Mucosa of rectum (tissue), 2 donors: ENCODE results near the gene DGCR8.

ENCODE experiments used
- H3K27ac ChIP-seq, 2 donors: one replicate each; pipeline ENCODE4 v1.7.0; 2013; ENCODE audit warnings: inconsistent platforms in 2 of 2, low read depth in 2 of 2, low read length in 2 of 2
- H3K27me3 ChIP-seq, 2 donors: one replicate each; pipeline ENCODE4 v1.7.0; 2013; ENCODE audit warnings: low read length in 2 of 2; ENCODE audit not compliant: control insufficient read depth in 2 of 2, insufficient read depth in 2 of 2
- H3K36me3 ChIP-seq, 2 donors: one replicate each; pipeline ENCODE4 v1.7.0; 2013; ENCODE audit warnings: low read length in 2 of 2; ENCODE audit not compliant: control insufficient read depth in 2 of 2, insufficient read depth in 2 of 2
- H3K4me1 ChIP-seq, 2 donors: one replicate each; pipeline ENCODE4 v1.7.0; 2013; ENCODE audit warnings: low read length in 2 of 2, mild to moderate bottlenecking in 1 of 2; ENCODE audit not compliant: control insufficient read depth in 2 of 2, insufficient read depth in 2 of 2
- H3K4me3 ChIP-seq, 2 donors: one replicate each; pipeline ENCODE4 v1.7.0; 2013; ENCODE audit warnings: low read length in 2 of 2
- H3K9ac ChIP-seq, 2 donors: one replicate each; pipeline ENCODE4 v1.7.0; 2013; ENCODE audit warnings: low read length in 2 of 2, low read depth in 1 of 2, mild to moderate bottlenecking in 1 of 2
- H3K9me3 ChIP-seq, 2 donors: one replicate each; pipeline ENCODE4 v1.7.0; 2013; ENCODE audit warnings: low read length in 2 of 2; ENCODE audit not compliant: control insufficient read depth in 2 of 2
- donor health status: healthy.
- donor health status: Normal muscosa, but diverticular disease.

The DGCR8 gene

GRCh38 chr22:20133930-20134549 is 54.0 kb downstream of the DGCR8 start:
- Histone ChIP-seq H3K4me1 (peaks cover 17 to 19% of the 10 kb centered on the region in 2 donors), H3K36me3 (no peaks in the 10 kb centered on the region), H3K27me3 (no peaks in the 10 kb centered on the region), H3K27ac (no peak overlapping the region), H3K4me3 (no peak overlapping the region), H3K9me3 (no peaks in the 10 kb centered on the region), H3K9ac (no peak overlapping the region)

- H3K9me3 ChIP-seq, result no peaks in the 10 kb centered on the region
- H3K4me3 ChIP-seq, result no peak overlapping the region
- H3K36me3 ChIP-seq, result peaks cover 0 to 7% of the 10 kb centered on the region in 2 donors
- H3K27me3 ChIP-seq, result no peaks in the 10 kb centered on the region
- H3K27ac ChIP-seq, result no peak overlapping the region
- peaks cover 16 to 19% of the 10 kb centered on the region in 2 donors for H3K4me1 ChIP-seq
- H3K9ac ChIP-seq, result no peak overlapping the region
Observed at GRCh38 chr22:20135265-20135664, 55.2 kb downstream of the DGCR8 start.

- Histone ChIP-seq H3K27me3 (no peaks in the 10 kb centered on the region), H3K27ac (no peak overlapping the region), H3K4me1 (peaks cover 12 to 19% of the 10 kb centered on the region in 2 donors), H3K4me3 (no peak overlapping the region), H3K36me3 (peaks cover 0 to 7% of the 10 kb centered on the region in 2 donors), H3K9me3 (no peaks in the 10 kb centered on the region), H3K9ac (no peak overlapping the region)
Observed at GRCh38 chr22:20135806-20136602, 56.0 kb downstream of the DGCR8 start.

- Histone ChIP-seq H3K4me1 (peaks cover 12 to 19% of the 10 kb centered on the region in 2 donors), H3K36me3 (peaks cover 0 to 7% of the 10 kb centered on the region in 2 donors), H3K9ac (no peak overlapping the region), H3K27ac (no peak overlapping the region), H3K9me3 (no peaks in the 10 kb centered on the region), H3K27me3 (no peaks in the 10 kb centered on the region), H3K4me3 (no peak overlapping the region)
Observed at GRCh38 chr22:20136603-20136873, 56.5 kb downstream of the DGCR8 start.

- Histone ChIP-seq H3K4me1 (peaks cover 12 to 17% of the 10 kb centered on the region in 2 donors), H3K4me3 (no peak overlapping the region), H3K9ac (no peak overlapping the region), H3K9me3 (no peaks in the 10 kb centered on the region), H3K27ac (no peak overlapping the region), H3K36me3 (peaks cover 0 to 7% of the 10 kb centered on the region in 2 donors), H3K27me3 (no peaks in the 10 kb centered on the region)
Observed at GRCh38 chr22:20137113-20137512, 57.1 kb downstream of the DGCR8 start.

- Histone ChIP-seq H3K36me3 (peaks cover 0 to 7% of the 10 kb centered on the region in 2 donors), H3K4me3 (no peak overlapping the region), H3K27ac (no peak overlapping the region), H3K9me3 (no peaks in the 10 kb centered on the region), H3K9ac (no peak overlapping the region), H3K27me3 (no peaks in the 10 kb centered on the region), H3K4me1 (peaks cover 5 to 10% of the 10 kb centered on the region in 2 donors)
Observed at GRCh38 chr22:20137671-20138416, 57.8 kb downstream of the DGCR8 start.

- H3K9ac ChIP-seq, result no peak overlapping the region
- H3K27ac ChIP-seq, result no peak overlapping the region
Observed at GRCh38 chr22:20138417-20138738, 58.3 kb downstream of the DGCR8 start.

GRCh38 chr22:20138868-20139267 is 58.8 kb downstream of the DGCR8 start:
- no peak overlapping the region for H3K9ac ChIP-seq
- H3K27me3 ChIP-seq, result no peaks in the 10 kb centered on the region
- no peak overlapping the region for H3K4me3 ChIP-seq
- peaks cover 0 to 7% of the 10 kb centered on the region in 2 donors for H3K36me3 ChIP-seq
- H3K27ac ChIP-seq, result no peak overlapping the region
- H3K4me1 ChIP-seq, result peaks cover 3 to 9% of the 10 kb centered on the region in 2 donors
- no peaks in the 10 kb centered on the region for H3K9me3 ChIP-seq

More at GRCh38 chr22:20138417-20138738, 58.3 kb downstream of the DGCR8 start:
- Histone ChIP-seq H3K27me3 (no peaks in the 10 kb centered on the region), H3K9me3 (no peaks in the 10 kb centered on the region), H3K36me3 (peaks cover 0 to 7% of the 10 kb centered on the region in 2 donors), H3K4me1 (peaks cover 3 to 9% of the 10 kb centered on the region in 2 donors), H3K4me3 (no peak overlapping the region)

- Histone ChIP-seq H3K36me3 (peaks cover 0 to 7% of the 10 kb centered on the region in 2 donors), H3K27ac (no peak overlapping the region), H3K9me3 (no peaks in the 10 kb centered on the region), H3K4me1 (peaks cover 3 to 9% of the 10 kb centered on the region in 2 donors), H3K4me3 (no peak overlapping the region), H3K9ac (no peak overlapping the region), H3K27me3 (no peaks in the 10 kb centered on the region)
Observed at GRCh38 chr22:20139391-20140106, 59.5 kb downstream of the DGCR8 start.

GRCh38 chr22:20140107-20140445 is 60.0 kb downstream of the DGCR8 start:
- no peaks in the 10 kb centered on the region for H3K27me3 ChIP-seq
- H3K9me3 ChIP-seq, result no peaks in the 10 kb centered on the region
- H3K4me1 ChIP-seq, result peaks cover 3 to 9% of the 10 kb centered on the region in 2 donors
- no peak overlapping the region for H3K27ac ChIP-seq
- no peak overlapping the region for H3K4me3 ChIP-seq
- H3K36me3 ChIP-seq, result peaks cover 0 to 7% of the 10 kb centered on the region in 2 donors
- no peak overlapping the region for H3K9ac ChIP-seq
